Mucosa of rectum (tissue), 2 donors: ENCODE results near the gene QSOX1.

ENCODE experiments used
- H3K27ac ChIP-seq, 2 donors: one replicate each; pipeline ENCODE4 v1.7.0; 2013; ENCODE audit warnings: inconsistent platforms in 2 of 2, low read depth in 2 of 2, low read length in 2 of 2
- H3K27me3 ChIP-seq, 2 donors: one replicate each; pipeline ENCODE4 v1.7.0; 2013; ENCODE audit warnings: low read length in 2 of 2; ENCODE audit not compliant: control insufficient read depth in 2 of 2, insufficient read depth in 2 of 2
- H3K36me3 ChIP-seq, 2 donors: one replicate each; pipeline ENCODE4 v1.7.0; 2013; ENCODE audit warnings: low read length in 2 of 2; ENCODE audit not compliant: control insufficient read depth in 2 of 2, insufficient read depth in 2 of 2
- H3K4me1 ChIP-seq, 2 donors: one replicate each; pipeline ENCODE4 v1.7.0; 2013; ENCODE audit warnings: low read length in 2 of 2, mild to moderate bottlenecking in 1 of 2; ENCODE audit not compliant: control insufficient read depth in 2 of 2, insufficient read depth in 2 of 2
- H3K4me3 ChIP-seq, 2 donors: one replicate each; pipeline ENCODE4 v1.7.0; 2013; ENCODE audit warnings: low read length in 2 of 2
- H3K9ac ChIP-seq, 2 donors: one replicate each; pipeline ENCODE4 v1.7.0; 2013; ENCODE audit warnings: low read length in 2 of 2, low read depth in 1 of 2, mild to moderate bottlenecking in 1 of 2
- H3K9me3 ChIP-seq, 2 donors: one replicate each; pipeline ENCODE4 v1.7.0; 2013; ENCODE audit warnings: low read length in 2 of 2; ENCODE audit not compliant: control insufficient read depth in 2 of 2
- donor health status: healthy.
- donor health status: Normal muscosa, but diverticular disease.

Gene QSOX1

DNA sequence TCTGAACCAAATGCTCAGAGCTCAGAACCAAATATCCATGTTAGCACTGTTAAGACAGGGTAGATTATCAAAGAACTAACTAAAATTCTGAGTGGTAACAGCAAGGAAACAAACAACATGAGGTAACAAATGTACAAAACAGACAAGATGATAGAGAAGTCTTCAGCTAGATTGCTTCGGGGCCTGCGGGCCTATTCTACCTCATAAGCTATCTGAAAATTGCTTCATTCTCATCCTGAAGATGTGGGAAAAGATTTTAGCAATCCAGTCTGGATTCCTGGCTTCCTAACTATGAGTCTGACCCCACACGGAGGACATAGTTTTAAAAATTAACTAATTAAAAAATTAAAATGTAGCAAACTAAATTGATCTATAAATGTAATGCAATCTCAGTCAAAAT, 9.2 kb upstream of the QSOX1 start:
- H3K27me3 ChIP-seq = no peaks in the 10 kb centered on the region
- no peaks in the 10 kb centered on the region for H3K36me3 ChIP-seq
- no peak overlapping the region for H3K27ac ChIP-seq
- H3K9me3 ChIP-seq = no peaks in the 10 kb centered on the region
- no peak overlapping the region for H3K4me3 ChIP-seq
- H3K9ac ChIP-seq = no peak overlapping the region
- H3K4me1 ChIP-seq = no peaks in the 10 kb centered on the region

DNA sequence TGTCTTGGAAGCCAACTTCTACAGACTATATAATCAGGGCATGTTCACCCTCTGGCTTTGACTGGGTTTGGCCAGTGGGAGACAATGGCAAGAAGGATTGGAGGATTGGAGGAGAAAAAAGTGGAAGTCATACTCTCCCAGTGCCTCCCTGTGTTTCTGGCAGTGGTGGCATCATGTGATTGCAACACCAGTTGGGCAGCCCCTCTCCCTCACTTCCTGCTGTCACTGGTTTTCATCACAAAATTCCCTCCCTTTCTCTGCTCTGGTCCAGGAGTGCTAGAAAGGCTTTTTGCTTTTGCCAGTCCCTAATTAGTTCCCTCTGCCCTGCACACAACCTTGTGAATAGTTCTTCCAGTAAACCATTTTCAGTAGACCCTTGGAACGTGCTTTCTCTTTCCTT, 3.7 kb upstream of the QSOX1 start:
- Histone ChIP-seq H3K4me3 (no peak overlapping the region), H3K9ac (no peak overlapping the region), H3K9me3 (no peaks in the 10 kb centered on the region), H3K27me3 (peaks cover 0 to 2% of the 10 kb centered on the region in 2 donors), H3K27ac (no peak overlapping the region), H3K4me1 (peaks cover 10% of the 10 kb centered on the region in 2 donors), H3K36me3 (no peaks in the 10 kb centered on the region)

DNA sequence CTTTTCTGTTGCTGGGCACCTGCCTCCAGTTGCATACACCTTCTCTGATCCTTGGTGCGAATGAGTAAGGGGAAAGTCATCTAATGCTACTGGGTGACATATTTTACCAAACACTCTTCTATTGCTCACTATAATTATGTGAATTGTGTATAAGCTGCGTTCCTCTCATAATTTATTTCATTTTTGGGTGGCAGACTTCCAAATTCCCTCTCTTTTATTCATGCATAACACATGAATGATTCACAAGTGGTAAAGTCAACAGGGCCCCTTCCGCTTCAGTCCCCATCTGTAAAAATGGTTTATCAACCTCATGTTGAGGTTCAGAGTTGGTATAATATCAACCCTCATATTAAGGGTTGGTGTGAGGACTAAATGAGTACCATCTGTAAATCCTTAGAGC, 3.2 kb upstream of the QSOX1 start:
- Histone ChIP-seq H3K9me3 (no peaks in the 10 kb centered on the region), H3K36me3 (no peaks in the 10 kb centered on the region), H3K27me3 (peaks cover 0 to 2% of the 10 kb centered on the region in 2 donors), H3K27ac (no peak overlapping the region), H3K9ac (no peak overlapping the region), H3K4me3 (no peak overlapping the region), H3K4me1 (peaks cover 11 to 15% of the 10 kb centered on the region in 2 donors)

DNA sequence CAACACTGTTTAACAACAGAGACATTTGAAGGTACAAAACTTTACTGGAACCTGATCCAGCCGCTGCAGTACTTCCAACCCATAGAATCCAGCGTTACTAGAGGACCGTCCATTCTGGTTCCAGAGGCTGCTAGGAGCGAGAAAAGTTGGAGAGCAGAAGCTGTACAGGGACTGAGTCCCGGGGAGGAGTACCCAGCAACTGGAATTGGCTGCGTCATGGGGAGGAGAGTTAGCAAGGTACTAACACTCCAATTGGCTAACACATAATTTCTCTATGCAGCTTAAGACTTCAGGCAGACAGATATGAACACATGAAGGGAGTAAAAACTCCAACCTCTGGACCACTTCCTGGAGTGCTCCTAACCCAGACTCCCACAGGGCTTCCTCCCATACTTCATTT, 2.1 kb upstream of the QSOX1 start:
- Histone ChIP-seq H3K9ac (no peak overlapping the region), H3K4me1 (peaks cover 19 to 24% of the 10 kb centered on the region in 2 donors), H3K27ac (no peak overlapping the region), H3K4me3 (no peak overlapping the region), H3K27me3 (peaks cover 0 to 2% of the 10 kb centered on the region in 2 donors), H3K36me3 (no peaks in the 10 kb centered on the region), H3K9me3 (no peaks in the 10 kb centered on the region)

DNA sequence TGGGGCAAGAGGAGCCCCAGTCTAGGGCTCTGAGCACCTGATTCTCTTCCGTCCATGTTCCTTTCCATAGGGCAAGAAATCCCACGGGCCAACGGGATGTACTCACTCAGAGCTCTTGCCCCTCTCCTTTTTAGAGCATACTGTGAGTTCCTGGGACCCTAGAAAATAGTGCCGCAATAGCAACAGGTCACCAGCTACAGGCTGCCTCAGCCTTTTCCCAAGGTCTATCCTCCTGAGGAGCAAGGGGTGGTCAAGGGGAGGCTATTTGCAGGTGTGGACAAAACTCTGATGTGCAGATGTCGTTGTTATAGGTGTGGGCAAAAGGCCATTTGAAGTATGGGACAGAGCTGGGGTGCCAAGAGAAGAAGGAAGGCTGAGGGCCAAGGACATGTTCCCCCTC, 1.6 kb upstream of the QSOX1 start:
- peaks cover 24 to 28% of the 10 kb centered on the region in 2 donors for H3K4me1 ChIP-seq
- peaks cover 0 to 2% of the 10 kb centered on the region in 2 donors for H3K27me3 ChIP-seq
- H3K9me3 ChIP-seq = no peaks in the 10 kb centered on the region
- no peaks in the 10 kb centered on the region for H3K36me3 ChIP-seq
- no peak overlapping the region for H3K9ac ChIP-seq
- no peak overlapping the region for H3K27ac ChIP-seq
- no peak overlapping the region for H3K4me3 ChIP-seq

DNA sequence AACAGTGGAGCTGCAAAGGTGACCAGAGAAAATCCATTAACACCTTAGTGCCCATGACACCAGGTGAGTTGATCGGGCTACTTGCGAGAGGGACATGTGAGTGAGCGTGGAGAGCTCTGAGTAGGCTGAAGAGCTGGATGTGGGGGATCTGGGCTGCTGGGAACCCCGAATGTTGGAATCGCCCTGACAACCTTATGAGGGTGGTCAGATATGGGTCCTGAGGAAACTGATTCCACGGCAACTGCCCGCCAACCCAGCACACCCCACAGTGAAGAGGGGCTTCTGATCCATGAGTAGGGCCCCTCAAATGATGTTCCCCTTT, 705 bp upstream of the QSOX1 start:
- peak overlapping the region; percentile 75 to 81 for H3K27ac ChIP-seq
- no peaks in the 10 kb centered on the region for H3K36me3 ChIP-seq
- H3K4me1 ChIP-seq = peaks cover 30 to 38% of the 10 kb centered on the region in 2 donors
- peaks cover 0 to 2% of the 10 kb centered on the region in 2 donors for H3K27me3 ChIP-seq
- H3K9ac ChIP-seq = peak overlapping the region; percentile 60 to 74
- H3K9me3 ChIP-seq = no peaks in the 10 kb centered on the region
- peak overlapping the region; percentile 75 to 90 for H3K4me3 ChIP-seq

DNA sequence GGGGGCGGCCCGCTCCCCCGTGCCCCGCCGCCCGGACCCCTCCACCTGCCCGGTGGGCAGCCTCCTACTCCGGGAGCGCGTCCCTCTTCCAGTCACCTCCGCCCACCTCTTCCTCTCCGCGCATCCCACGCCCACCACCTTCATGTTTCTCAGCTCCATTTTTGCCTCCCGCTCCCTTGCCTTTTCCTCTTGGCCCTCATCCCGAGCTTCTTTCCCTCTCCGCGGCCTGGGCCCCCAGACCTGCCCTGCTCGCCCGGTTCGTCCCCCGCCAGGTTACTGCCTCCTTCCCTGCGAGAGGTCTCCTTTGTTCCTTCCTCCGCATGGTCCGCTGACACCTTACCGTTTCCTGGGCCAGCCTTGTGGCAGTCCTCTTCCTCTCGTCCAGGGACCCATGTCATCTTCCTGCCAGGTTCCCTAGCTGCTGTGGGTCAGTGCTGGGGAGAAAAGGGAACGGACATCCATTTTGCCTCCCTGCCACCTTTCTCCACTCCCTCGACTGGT, 563 bp downstream of the QSOX1 start:
- H3K4me3 ChIP-seq = peak overlapping the region; percentile 83 to 86
- no peaks in the 10 kb centered on the region for H3K9me3 ChIP-seq
- H3K4me1 ChIP-seq = peaks cover 33 to 44% of the 10 kb centered on the region in 2 donors
- peak overlapping the region; percentile 75 to 84 for H3K27ac ChIP-seq
- H3K9ac ChIP-seq = peak overlapping the region; percentile 78 to 89
- H3K27me3 ChIP-seq = peaks cover 0 to 2% of the 10 kb centered on the region in 2 donors
- no peaks in the 10 kb centered on the region for H3K36me3 ChIP-seq

DNA sequence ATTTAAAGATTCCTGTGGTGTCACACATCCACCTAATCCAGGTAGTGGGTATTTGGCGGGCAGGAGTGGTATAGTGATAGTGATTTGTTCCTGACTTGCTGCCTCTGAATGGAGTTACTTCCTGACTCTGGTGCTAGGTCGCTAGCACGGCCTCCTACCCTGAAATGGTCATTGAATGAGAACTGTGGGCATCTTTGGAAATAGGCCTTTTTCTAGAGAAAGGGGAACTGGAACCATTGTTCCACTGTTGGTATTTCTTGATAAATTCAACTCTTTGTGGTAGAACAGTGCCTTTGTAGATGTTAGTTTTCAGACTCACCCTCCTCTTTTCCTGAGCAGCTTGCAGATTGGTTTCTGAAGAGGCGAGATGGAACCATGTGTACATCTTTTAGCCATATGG, 1.5 kb downstream of the QSOX1 start:
- H3K9me3 ChIP-seq = no peaks in the 10 kb centered on the region
- peak overlapping the region in 1 of 2 donors; percentile 91 for H3K27ac ChIP-seq
- peak overlapping the region; percentile 78 to 89 for H3K9ac ChIP-seq
- H3K4me3 ChIP-seq = peak overlapping the region; percentile 83 to 86
- no peaks in the 10 kb centered on the region for H3K36me3 ChIP-seq
- no peaks in the 10 kb centered on the region for H3K27me3 ChIP-seq
- H3K4me1 ChIP-seq = peaks cover 33 to 44% of the 10 kb centered on the region in 2 donors

DNA sequence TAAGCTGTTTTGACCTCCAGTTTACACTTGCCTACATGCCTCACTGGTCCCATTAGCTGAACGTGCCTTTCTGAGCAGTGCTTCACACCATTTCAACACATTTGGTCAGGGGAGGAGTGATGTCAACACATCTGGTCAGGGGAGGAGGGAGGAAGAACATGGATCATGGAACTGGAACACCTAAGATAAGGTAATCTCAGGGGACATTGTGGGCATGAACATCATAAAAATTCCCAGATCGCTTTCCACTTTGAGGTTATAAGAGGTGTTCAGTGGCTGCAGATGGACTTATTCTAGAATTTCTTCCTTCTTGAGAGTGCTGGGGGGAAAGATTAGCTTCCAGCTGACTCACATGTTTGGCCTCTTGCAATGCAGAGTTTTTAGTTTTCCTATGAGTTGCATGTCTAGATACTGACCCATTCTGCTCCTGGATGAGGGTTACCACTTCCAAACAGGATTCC, 2.0 kb downstream of the QSOX1 start:
- Histone ChIP-seq H3K36me3 (no peaks in the 10 kb centered on the region), H3K9me3 (no peaks in the 10 kb centered on the region), H3K9ac (peak overlapping the region in 1 of 2 donors; percentile 89), H3K4me3 (peak overlapping the region; percentile 83 to 86), H3K27ac (peak overlapping the region; percentile 83 to 91), H3K4me1 (peaks cover 33 to 44% of the 10 kb centered on the region in 2 donors), H3K27me3 (no peaks in the 10 kb centered on the region)

DNA sequence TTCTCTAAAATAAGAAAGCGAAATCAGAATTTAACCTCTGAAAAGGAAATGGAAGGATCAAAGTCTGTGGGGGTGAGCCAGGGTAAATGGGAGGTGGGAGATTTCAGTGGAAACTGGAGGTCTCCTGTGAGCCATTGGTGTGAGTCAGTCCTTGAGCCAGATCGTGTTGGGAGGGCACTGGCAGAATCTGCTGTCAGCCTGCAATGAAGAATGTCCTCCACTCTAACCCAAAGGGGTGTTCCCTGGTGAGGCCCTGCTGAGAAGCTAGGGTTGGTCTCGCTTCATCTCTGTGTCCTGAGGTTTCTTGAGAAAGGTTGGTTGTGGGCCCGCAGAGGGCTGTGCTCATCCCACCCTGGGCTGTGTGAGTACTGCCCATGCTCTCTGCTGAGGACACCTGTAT, 2.4 kb downstream of the QSOX1 start:
- H3K9ac ChIP-seq = peak overlapping the region in 1 of 2 donors; percentile 89
- peak overlapping the region; percentile 83 to 86 for H3K4me3 ChIP-seq
- H3K36me3 ChIP-seq = no peaks in the 10 kb centered on the region
- H3K27ac ChIP-seq = peak overlapping the region; percentile 83 to 91
- H3K27me3 ChIP-seq = no peaks in the 10 kb centered on the region
- H3K4me1 ChIP-seq = peaks cover 33 to 44% of the 10 kb centered on the region in 2 donors
- no peaks in the 10 kb centered on the region for H3K9me3 ChIP-seq
